Keratinocyte (primary cell): ENCODE measurements around the gene UNC13C. TPM values are rescaled to one million over a fixed set of nuclear protein-coding genes. Genes with fewer than 3 reads are reported as not detected.

Source experiments
- DNase-seq: peaks from one replicate; pipeline ENCODE4 v3.0.0-alpha.2; 2011; ENCODE audit warnings: low read depth, missing footprints, low spot score
- FAIRE-seq: peaks from 2 replicates; lab custom pipeline; 2011; peaks lifted over from hg19 to GRCh38; lab: Jason Lieb, UNC
- H2AFZ ChIP-seq: 2 replicates; pipeline ENCODE4 v1.6.0; 2012; ENCODE audit warnings: low read length, control low read depth, inconsistent platforms; ENCODE audit not compliant: control insufficient read depth
- H3K27ac ChIP-seq: 2 replicates; pipeline ENCODE4 v1.5.1; 2011; ENCODE audit warnings: low read length; ENCODE audit not compliant: control insufficient read depth, insufficient read depth
- H3K27me3 ChIP-seq: 3 replicates; pipeline ENCODE4 v1.6.0; 2011; ENCODE audit warnings: low read length; ENCODE audit not compliant: control insufficient read depth, insufficient read depth; ENCODE audit errors: extremely low read depth
- H3K36me3 ChIP-seq, 2 experiments: 2 replicates in 1 of 2; 3 replicates in 1 of 2; pipeline ENCODE4 v1.5.1; 2011; ENCODE audit warnings: low read length in 2 of 2, mild to moderate bottlenecking in 1 of 2; ENCODE audit not compliant: control insufficient read depth in 2 of 2, insufficient read depth in 2 of 2; ENCODE audit errors: extremely low read depth in 1 of 2
- H3K4me1 ChIP-seq: 3 replicates; pipeline ENCODE4 v1.5.1; 2011; ENCODE audit warnings: low read length; ENCODE audit not compliant: control insufficient read depth, insufficient read depth; ENCODE audit errors: extremely low read depth
- H3K4me2 ChIP-seq: 3 replicates; pipeline ENCODE4 v1.6.0; 2011; ENCODE audit warnings: low read depth, low read length; ENCODE audit not compliant: control insufficient read depth, insufficient read depth; ENCODE audit errors: extremely low read depth
- H3K4me3 ChIP-seq, 3 experiments: fragments of 200-600 bp in 1 of 3; sonication (generic) in 1 of 3; 2 replicates in 2 of 3; 3 replicates in 1 of 3; pipeline ENCODE4 v1.5.1; 2011 to 2016; ENCODE audit warnings: low read length in 3 of 3, mild to moderate bottlenecking in 3 of 3, control low read depth in 2 of 3, inconsistent platforms in 1 of 3, low read depth in 1 of 3, mixed read lengths in 1 of 3, mixed run types in 1 of 3, moderate library complexity in 1 of 3; ENCODE audit not compliant: control insufficient read depth in 2 of 3, insufficient read depth in 2 of 3; ENCODE audit errors: extremely low read depth in 1 of 3
- H3K79me2 ChIP-seq: 2 replicates; pipeline ENCODE4 v1.6.0; 2012; ENCODE audit warnings: low read length; ENCODE audit not compliant: control insufficient read depth, insufficient read depth
- H3K9ac ChIP-seq: 3 replicates; pipeline ENCODE4 v1.6.0; 2011; ENCODE audit warnings: low read length; ENCODE audit not compliant: control insufficient read depth, insufficient read depth; ENCODE audit errors: extremely low read depth
- H3K9me1 ChIP-seq: 3 replicates; pipeline ENCODE4 v1.6.0; 2011; ENCODE audit warnings: low read length; ENCODE audit not compliant: control insufficient read depth, insufficient read depth; ENCODE audit errors: extremely low read depth
- H3K9me3 ChIP-seq: 2 replicates; pipeline ENCODE4 v1.5.1; 2012; ENCODE audit warnings: low read depth, low read length; ENCODE audit not compliant: control insufficient read depth
- H4K20me1 ChIP-seq: 3 replicates; pipeline ENCODE4 v1.6.0; 2011; ENCODE audit warnings: low read length; ENCODE audit not compliant: control insufficient read depth, insufficient read depth; ENCODE audit errors: extremely low read depth
- CTCF ChIP-seq, 3 experiments: IDR thresholded peaks in 1 of 3; conservative IDR thresholded peaks in 1 of 3; optimal IDR thresholded peaks in 1 of 3; 2 replicates in 2 of 3; 3 replicates in 1 of 3; pipeline versions ENCODE3 to v1.5.1; 2011; ENCODE audit warnings: low read length in 3 of 3, mild to moderate bottlenecking in 3 of 3, moderate library complexity in 2 of 3, control low read depth in 1 of 3, inconsistent platforms in 1 of 3; ENCODE audit not compliant: insufficient read depth in 2 of 3; ENCODE audit errors: extremely low read depth in 1 of 3
- EZH2 ChIP-seq: IDR thresholded peaks from one replicate; pipeline ENCODE4 v1.6.1; 2012; ENCODE audit warnings: inconsistent platforms, mild to moderate bottlenecking, low read length, moderate library complexity
- dilution Hi-C: fragments of 300-500 bp; cut with MboI; formaldehyde crosslinking; loops from one replicate; pipeline ENCODE4 v1.7.0; 2020; ENCODE audit warnings: low sequenced_read_pairs; ENCODE audit not compliant: extremely low pct_ligation_motif_present
- polyA plus RNA-seq, 5 experiments: library from polyadenylated mRNA; depleted of rRNA in 3 of 5; stranded (reverse) in 3 of 5; stranded (forward) in 1 of 5; unstranded in 1 of 5; fragments of >200 nt; gene quantifications; 1 replicate in 1 of 5; 2 replicates in 3 of 5; 3 replicates in 1 of 5; pipeline versions ENCODE4 v1.2.1 to v1.2.3, GENCODE V29; 2011 to 2012; ENCODE audit warnings: missing spikeins in 2 of 5, low read depth in 1 of 5, low replicate concordance in 1 of 5

Gene UNC13C
- polyA plus RNA-seq, 1 donor (not counting 4 experiments of a cell fraction or from before 2014, with no cell fraction given): not detected

- Histone ChIP-seq H2AFZ (no peak overlapping the region), H3K4me1 (no peaks in the 10 kb centered on the region), H3K9me3 (no peaks in the 10 kb centered on the region), H3K4me2 (no peak overlapping the region), H3K36me3 (no peaks in the 10 kb centered on the region), H3K79me2 (no peaks in the 10 kb centered on the region), H3K27ac (no peak overlapping the region), H3K9ac (no peak overlapping the region), H3K4me3 (no peak overlapping the region), H4K20me1 (no peaks in the 10 kb centered on the region), H3K9me1 (no peaks in the 10 kb centered on the region), H3K27me3 (no peaks in the 10 kb centered on the region)
- no peak for FAIRE-seq
- DNase-seq: no peak
- TF ChIP-seq CTCF (optimal IDR thresholded peaks at IDR 0.05 in 1 of 3, IDR thresholded peaks at IDR 0.05 in 1 of 3, conservative IDR thresholded peaks at IDR 0.05 in 1 of 3; ENCODE audit: extremely low read depth in 1 of 3, insufficient read depth in 2 of 3, low read length in 3 of 3) (no peak), EZH2 (no peak)
- dilution Hi-C loops: no loop called here
Measured at GRCh38 chr15:54577476-54578250, 599.4 kb downstream of the UNC13C start.

GRCh38 chr15:54579855-54580254, 601.6 kb downstream of the UNC13C start:
- FAIRE-seq: no peak
- no peak overlapping the region for H2AFZ ChIP-seq
- no peaks in the 10 kb centered on the region for H3K27me3 ChIP-seq
- DNase-seq: no peak
- dilution Hi-C loops: no loop called here
- H3K4me1 ChIP-seq: no peaks in the 10 kb centered on the region
- no peak overlapping the region for H3K27ac ChIP-seq
- no peaks in the 10 kb centered on the region for H3K9me1 ChIP-seq
- H3K79me2 ChIP-seq: no peaks in the 10 kb centered on the region
- no peak overlapping the region for H3K9ac ChIP-seq
- H3K4me3 ChIP-seq: no peak overlapping the region
- no peaks in the 10 kb centered on the region for H4K20me1 ChIP-seq
- H3K36me3 ChIP-seq: no peaks in the 10 kb centered on the region
- H3K4me2 ChIP-seq: no peak overlapping the region
- H3K9me3 ChIP-seq: no peaks in the 10 kb centered on the region
- TF ChIP-seq CTCF (optimal IDR thresholded peaks at IDR 0.05 in 1 of 3, IDR thresholded peaks at IDR 0.05 in 1 of 3, conservative IDR thresholded peaks at IDR 0.05 in 1 of 3; ENCODE audit: extremely low read depth in 1 of 3, insufficient read depth in 2 of 3, low read length in 3 of 3) (no peak), EZH2 (no peak)
